MCF 10A (cell line): ENCODE results near the gene COL27A1. TPM values are rescaled to one million over a fixed set of nuclear protein-coding genes. Genes with fewer than 3 reads are reported as not detected.

Experiments used
- BruUV-seq: library from RNA; stranded (reverse); fragments of 400-500 nt; replicated peaks from 2 replicates; lab custom pipeline; 2021; lab: Mats Ljungman, UMichigan
- CTCF ChIA-PET: fragments of 300-600 bp; sonication (Branson Sonifier 250); formaldehyde crosslinking; extraction: SDS; loops from one replicate; lab custom pipeline; 2021; ENCODE audit warnings: antibody characterized with exemption, inconsistent platforms; lab: Yijun Ruan, JAX
- POLR2A ChIA-PET: fragments of 300-600, 350-650 bp; sonication (Branson Sonifier 250); formaldehyde crosslinking; extraction: SDS; loops from one replicate; lab custom pipeline; 2020; ENCODE audit warnings: antibody characterized with exemption, inconsistent platforms; lab: Yijun Ruan, JAX
- DNase-seq: peaks from one replicate; pipeline ENCODE4 v3.0.0-alpha.2; 2018; ENCODE audit not compliant: unreplicated experiment
- H3K27ac Mint-ChIP-seq: one replicate; pipeline ENCODE4 v1.8.0; 2022; ENCODE audit warnings: mild to moderate bottlenecking, low read depth, mixed read lengths; ENCODE audit not compliant: unreplicated experiment
- H3K27me3 Mint-ChIP-seq: one replicate; pipeline ENCODE4 v1.8.0; 2022; ENCODE audit warnings: mixed read lengths; ENCODE audit not compliant: insufficient read depth, unreplicated experiment
- H3K36me3 Mint-ChIP-seq: one replicate; pipeline ENCODE4 v1.8.0; 2022; ENCODE audit warnings: mild to moderate bottlenecking, moderate library complexity, mixed read lengths; ENCODE audit not compliant: insufficient read depth, unreplicated experiment
- H3K4me1 Mint-ChIP-seq: one replicate; pipeline ENCODE4 v1.8.0; 2022; ENCODE audit warnings: mixed read lengths; ENCODE audit not compliant: insufficient read depth, unreplicated experiment
- H3K4me3 Mint-ChIP-seq: one replicate; pipeline ENCODE4 v1.8.0; 2022; ENCODE audit warnings: mild to moderate bottlenecking, moderate library complexity, mixed read lengths; ENCODE audit not compliant: unreplicated experiment
- H3K9me3 Mint-ChIP-seq: one replicate; pipeline ENCODE4 v1.8.0; 2022; ENCODE audit warnings: mixed read lengths; ENCODE audit not compliant: unreplicated experiment
- CTCF ChIP-seq: fragments of 200-600 bp; IDR thresholded peaks from one replicate; pipeline ENCODE4 v1.8.0; 2022; ENCODE audit warnings: antibody characterized with exemption, mild to moderate bottlenecking; ENCODE audit not compliant: unreplicated experiment
- intact Hi-C: fragments of 100-400 bp; cut with micrococcal nuclease; formaldehyde crosslinking; loops from 2 replicates; pipeline ENCODE4 v1.14.1; 2022
- total RNA-seq: library from RNA; stranded (reverse); gene quantifications from 2 replicates; pipeline ENCODE4 v1.2.3, GENCODE V29; 2022

The COL27A1 gene
- total RNA-seq, 1 experiment from 2014 or later, result 2.9 TPM

GRCh38 chr9:114247491-114247890 lies 92.2 kb downstream of the COL27A1 start:
- DNase-seq, result no peak
- no peak for TF ChIP-seq CTCF
- no peaks in the 10 kb centered on the region for H3K27me3 Mint-ChIP-seq
- no peaks in the 10 kb centered on the region for H3K4me1 Mint-ChIP-seq
- no peaks in the 10 kb centered on the region for H3K36me3 Mint-ChIP-seq
- no TSS peak for BruUV-seq
- H3K9me3 Mint-ChIP-seq, result no peaks in the 10 kb centered on the region
- H3K27ac Mint-ChIP-seq, result no peak overlapping the region
- ChIA-PET CTCF (no interaction called here), POLR2A (no interaction called here)
- no peak overlapping the region for H3K4me3 Mint-ChIP-seq
- intact Hi-C loops, result no loop called here

GRCh38 chr9:114248299-114248707 lies 93.0 kb downstream of the COL27A1 start:
- BruUV-seq, result no TSS peak
- Mint-ChIP-seq H3K4me3 (no peak overlapping the region), H3K27ac (no peak overlapping the region), H3K9me3 (no peaks in the 10 kb centered on the region), H3K36me3 (no peaks in the 10 kb centered on the region), H3K27me3 (peaks cover 8% of the 10 kb centered on the region), H3K4me1 (no peaks in the 10 kb centered on the region)
- no peak for TF ChIP-seq CTCF
- intact Hi-C loops, result no loop called here
- ChIA-PET POLR2A (no interaction called here), CTCF (interaction anchor here (0.7 kb wide), 1 partner anchor 21 kb away, joined by 3 read pairs; no protein-coding TSS in a partner anchor)
- no peak for DNase-seq

GRCh38 chr9:114249424-114250234 lies 94.3 kb downstream of the COL27A1 start:
- no peaks in the 10 kb centered on the region for H3K36me3 Mint-ChIP-seq
- no peak overlapping the region for H3K27ac Mint-ChIP-seq
- H3K4me1 Mint-ChIP-seq, result no peaks in the 10 kb centered on the region
- DNase-seq, result no peak
- no TSS peak for BruUV-seq
- ChIA-PET CTCF (interaction anchor here (0.6 kb wide), 1 partner anchor 49 kb away, joined by 3 read pairs; no protein-coding TSS in a partner anchor), POLR2A (no interaction called here)
- intact Hi-C loops, result no loop called here
- H3K4me3 Mint-ChIP-seq, result no peak overlapping the region
- no peaks in the 10 kb centered on the region for H3K9me3 Mint-ChIP-seq
- peaks cover 21% of the 10 kb centered on the region for H3K27me3 Mint-ChIP-seq
- no peak for TF ChIP-seq CTCF

- Mint-ChIP-seq H3K36me3 (no peaks in the 10 kb centered on the region), H3K27ac (no peak overlapping the region), H3K4me1 (no peaks in the 10 kb centered on the region), H3K4me3 (no peak overlapping the region), H3K9me3 (no peaks in the 10 kb centered on the region), H3K27me3 (peaks cover 27% of the 10 kb centered on the region)
- no peak for DNase-seq
- ChIA-PET CTCF (interaction anchor here (0.6 kb wide), 1 partner anchor 48 kb away, joined by 3 read pairs; no protein-coding TSS in a partner anchor), POLR2A (no interaction called here)
- TF ChIP-seq CTCF, result no peak
- intact Hi-C loops, result no loop called here
- no TSS peak for BruUV-seq
These were observed 94.9 kb downstream of the COL27A1 start for GRCh38 chr9:114250235-114250568.
